Inferior parietal cortex (tissue), 1 donor: Measurements from ENCODE around the gene SLC17A5.
"Not testable (repeated sequence)": the region's sequence is repeated elsewhere in the genome, so short reads cannot be mapped to it uniquely, and the experiment has no call there.

ENCODE experiments used
- DNase-seq: peaks from one replicate; pipeline ENCODE4 v3.0.0-alpha.2; 2016; ENCODE audit errors: extremely low spot score

Gene SLC17A5

GRCh38 chr6:73665686-73666319 is 12.0 kb upstream of the SLC17A5 start:
- DNase-seq: no peak

DNA sequence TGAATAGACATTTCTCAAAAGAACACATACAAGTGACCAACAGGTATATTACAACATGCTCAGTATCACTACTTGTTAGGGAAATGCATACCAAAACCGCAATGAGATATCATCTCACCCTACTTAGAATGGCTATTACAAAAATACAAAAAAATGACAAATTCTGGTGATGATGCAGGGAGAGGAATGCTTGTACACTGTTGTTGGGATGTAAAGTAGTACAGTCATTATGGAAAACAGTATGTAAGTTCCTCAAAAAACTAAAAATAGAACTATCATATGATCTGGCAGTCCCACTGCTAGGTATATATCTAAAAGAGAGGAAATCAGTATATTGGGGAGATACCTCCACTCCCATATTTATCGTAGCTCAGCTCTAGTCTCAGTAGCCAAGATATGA is 10.9 kb upstream of the SLC17A5 start:
- DNase-seq: no peak

- DNase-seq: no peak
Measured at GRCh38 chr6:73657201-73657600, 3.4 kb upstream of the SLC17A5 start.

GRCh38 chr6:73656531-73657145 is 2.8 kb upstream of the SLC17A5 start:
- no peak for DNase-seq

DNA sequence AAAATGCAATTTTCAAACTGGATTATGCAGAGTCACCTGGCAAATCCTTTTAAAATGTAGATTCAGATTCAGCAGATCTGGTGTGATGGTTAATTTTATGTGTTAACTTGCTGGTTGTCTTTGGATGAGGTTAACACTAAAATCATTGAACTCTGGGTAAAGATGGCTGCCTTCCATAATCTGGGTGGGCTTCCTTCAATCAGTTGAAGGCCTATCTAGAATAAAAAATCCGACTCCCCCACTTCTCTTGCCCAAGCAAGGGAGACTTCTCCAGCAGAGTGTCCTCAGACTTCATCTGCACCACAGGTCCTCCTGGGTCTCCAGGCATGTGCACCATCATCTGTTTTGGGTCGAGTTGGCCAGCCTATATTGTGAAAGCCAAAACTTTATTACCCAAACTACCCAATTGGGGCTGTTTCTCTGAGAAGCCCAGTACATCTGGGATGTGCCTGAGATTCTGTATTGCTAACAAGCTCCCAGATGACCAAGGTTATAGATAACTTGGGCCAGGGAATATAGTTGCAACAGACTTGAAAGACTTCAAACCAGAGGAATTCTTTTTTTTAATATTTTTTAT is 1.6 kb upstream of the SLC17A5 start:
- no peak for DNase-seq

DNA sequence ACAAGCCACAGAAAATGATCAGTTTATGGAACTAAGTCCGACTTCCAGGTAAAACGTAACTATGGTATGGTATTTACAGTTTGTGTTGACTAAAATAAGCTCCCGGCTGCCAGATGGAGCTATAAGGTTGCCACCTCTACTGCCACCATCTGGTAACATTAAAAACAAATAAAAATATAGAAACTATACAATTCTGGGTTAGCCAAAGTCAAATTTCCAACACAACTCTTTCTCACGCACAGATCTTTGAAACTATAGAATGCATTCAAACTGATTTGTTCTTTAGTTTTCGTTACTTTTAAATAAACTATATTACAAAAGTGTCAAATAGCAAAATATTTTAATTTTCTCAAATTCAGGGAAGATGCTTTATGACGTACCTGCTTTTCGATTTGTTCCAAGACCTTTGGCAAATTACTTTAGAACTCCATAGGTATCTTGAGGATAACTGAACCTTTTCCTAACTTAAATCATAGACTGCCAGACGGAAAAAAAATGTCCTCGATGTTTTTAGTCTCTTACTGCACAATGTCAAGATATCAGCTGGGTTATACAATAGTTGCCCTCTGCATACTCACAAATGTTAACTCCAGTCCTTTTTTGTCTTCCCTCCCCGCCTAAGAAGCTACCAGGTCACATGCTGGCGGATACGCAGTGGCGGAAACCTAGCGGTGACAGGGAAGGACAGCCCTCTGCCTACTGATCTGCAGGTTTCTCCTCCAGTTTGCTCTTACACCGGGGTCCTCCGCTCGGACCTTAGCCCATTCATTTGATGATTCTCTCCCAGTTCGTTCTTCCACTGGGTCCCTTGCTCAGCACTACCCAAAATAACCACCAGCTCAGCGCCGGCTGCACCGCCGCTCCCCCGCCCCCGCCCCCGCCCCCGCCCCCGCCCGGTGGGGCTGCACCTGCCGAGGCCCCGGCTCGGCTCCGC is 888 bp downstream of the SLC17A5 start:
- peak; percentile 77 for DNase-seq

DNA sequence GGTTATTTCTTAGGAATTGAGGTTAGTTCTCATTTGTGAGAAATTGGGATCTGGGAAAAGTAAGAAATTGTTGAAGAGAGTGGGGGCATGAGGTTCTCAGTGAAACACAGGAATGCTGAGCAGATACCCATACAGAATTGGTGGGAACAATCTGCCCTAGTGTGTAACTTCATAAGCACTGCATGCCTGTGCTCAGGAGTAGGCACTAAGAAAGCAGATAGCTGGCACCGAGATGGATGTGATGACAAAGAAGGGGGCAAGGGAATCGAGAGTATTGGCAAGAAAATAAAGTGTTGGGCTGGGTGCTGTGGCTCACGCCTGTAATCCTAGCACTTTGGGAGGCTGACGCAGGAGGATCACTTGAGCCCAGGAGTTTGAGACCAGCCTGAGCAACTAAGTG is 4.0 kb downstream of the SLC17A5 start:
- DNase-seq: no peak

DNA sequence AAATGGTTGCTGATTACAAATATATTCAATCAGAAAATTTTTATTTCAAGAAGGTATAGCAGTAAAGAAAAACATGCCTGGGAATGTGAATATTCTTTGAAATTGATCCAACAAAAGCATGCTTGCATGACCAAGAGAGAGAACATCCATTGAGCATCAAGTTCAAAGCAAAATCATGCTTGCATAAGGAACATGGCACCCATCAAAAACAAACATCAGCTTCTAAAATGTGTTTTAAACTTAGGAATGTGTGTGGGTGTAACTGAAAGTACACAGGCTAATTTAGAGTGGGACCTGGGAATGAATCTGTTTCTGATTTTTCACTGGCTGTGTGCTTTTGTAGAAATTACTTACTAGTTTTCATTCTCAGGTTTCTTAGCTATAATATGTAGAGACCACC is 5.6 kb downstream of the SLC17A5 start:
- DNase-seq: no peak

DNA sequence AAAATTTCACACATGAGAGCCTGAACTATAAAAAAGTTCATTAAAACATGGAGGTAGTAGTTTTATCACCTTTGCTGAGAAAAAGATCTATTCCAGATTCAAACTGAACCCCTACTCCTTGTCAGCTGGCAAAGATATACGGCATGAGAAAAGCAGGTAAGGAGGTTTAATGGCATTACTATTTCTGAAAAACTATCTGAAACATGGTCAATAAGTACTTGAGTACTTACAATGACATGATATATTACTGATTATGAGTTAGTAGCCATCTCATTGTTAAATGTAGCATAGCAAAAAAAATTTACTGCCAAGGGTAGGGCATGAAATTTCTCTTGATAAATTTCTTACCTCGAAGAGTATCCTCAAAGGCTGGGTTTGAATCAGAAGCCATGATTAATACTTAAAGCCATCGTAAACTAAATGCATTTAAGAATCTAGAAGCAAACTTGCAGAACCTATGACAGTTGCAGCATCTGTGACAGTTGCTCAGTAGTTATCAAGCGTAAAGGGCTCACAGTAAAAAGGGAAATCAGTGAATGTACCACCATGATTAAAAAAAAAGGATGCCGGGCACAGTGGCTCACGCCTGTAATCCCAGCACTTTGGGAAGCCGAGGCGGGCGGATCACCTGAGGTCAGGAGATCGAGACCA is 8.7 kb downstream of the SLC17A5 start:
- no peak for DNase-seq

GRCh38 chr6:73644030-73644429 is 9.8 kb downstream of the SLC17A5 start:
- DNase-seq: no peak

- DNase-seq: no peak
Measured at GRCh38 chr6:73642530-73642929, 11.3 kb downstream of the SLC17A5 start.

- no peak for DNase-seq
Measured at GRCh38 chr6:73640179-73640750, 13.5 kb downstream of the SLC17A5 start.

- no peak for DNase-seq
Measured at GRCh38 chr6:73639040-73639439, 14.8 kb downstream of the SLC17A5 start.

DNA sequence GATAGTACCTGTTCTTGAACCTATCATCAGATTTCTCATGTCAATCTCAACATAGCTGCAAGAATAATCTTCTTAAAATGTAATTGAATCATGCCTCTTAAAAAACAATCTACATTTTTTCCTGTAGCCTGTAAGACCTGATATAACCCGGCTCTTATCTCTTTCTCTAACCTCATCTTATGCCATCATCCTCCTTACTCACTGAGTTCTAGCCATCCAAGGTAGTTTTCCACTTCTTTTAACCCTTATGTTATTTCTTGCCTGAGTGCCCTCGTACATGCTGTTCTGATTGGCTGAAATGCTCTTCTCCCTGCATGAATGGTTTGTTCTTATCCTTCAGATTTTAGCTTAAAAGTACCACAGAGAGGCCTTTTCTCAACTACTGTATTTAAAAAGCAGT is 16.4 kb downstream of the SLC17A5 start:
- DNase-seq: no peak

DNA sequence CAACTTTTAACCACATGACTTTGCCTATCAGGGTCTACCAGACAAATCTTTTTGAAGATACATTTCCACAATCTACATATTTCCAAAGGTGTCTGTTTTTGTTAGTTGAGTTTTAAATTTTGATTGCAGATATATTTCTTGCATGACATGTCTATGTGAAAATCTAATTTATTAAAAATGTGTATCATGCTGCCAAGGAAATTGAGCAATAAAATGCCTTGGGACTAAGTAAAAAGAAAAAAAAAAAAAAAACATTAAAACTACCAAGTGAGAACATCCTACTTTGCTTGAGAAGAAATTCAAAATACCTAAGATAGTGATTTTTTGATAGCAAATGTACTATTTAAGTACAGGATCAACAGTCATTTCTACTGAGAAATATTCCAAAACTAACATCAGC is 17.7 kb downstream of the SLC17A5 start:
- no peak for DNase-seq

DNA sequence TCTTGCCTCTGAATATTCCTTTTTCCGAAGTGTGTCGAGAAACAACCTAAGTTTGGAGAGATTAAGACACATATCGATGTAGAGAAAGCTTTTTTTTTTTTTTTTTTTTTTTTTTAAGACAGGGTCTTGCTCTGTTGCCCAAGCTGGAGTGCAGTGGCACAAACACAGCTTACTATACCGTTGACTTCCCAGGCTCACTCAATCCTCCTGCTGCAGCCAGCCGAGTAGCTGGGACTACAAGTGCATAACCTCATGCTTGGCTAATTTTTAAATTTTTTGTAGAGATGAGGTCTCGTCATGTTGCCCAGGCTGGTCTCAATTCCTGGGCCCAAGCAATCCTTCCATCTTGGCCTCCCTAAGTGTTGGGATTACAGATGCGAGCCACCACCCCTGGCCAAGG is 21.4 kb downstream of the SLC17A5 start:
- no peak for DNase-seq

GRCh38 chr6:73631849-73632248 is 21.9 kb downstream of the SLC17A5 start:
- no peak for DNase-seq

DNA sequence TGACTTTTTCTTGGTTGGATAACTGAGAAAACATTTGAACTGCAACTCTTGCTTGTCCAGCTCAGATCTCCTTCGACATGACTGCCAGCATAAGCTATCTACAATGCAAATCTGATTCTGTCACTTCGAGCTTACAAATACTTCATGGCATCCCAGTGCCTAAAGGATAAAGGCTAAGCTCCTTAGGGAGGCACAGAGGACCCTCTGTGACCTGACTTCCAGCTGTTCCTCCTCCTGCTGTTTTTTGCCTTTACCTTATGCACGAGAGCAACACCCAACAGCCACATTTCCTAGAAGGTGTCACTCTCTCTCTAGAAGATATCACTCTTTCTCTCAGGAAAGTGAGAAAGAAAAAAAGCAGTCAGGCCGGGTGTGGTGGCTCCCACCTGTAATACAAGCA is 23.4 kb downstream of the SLC17A5 start:
- DNase-seq: no peak

GRCh38 chr6:73624896-73625295 is 28.9 kb downstream of the SLC17A5 start:
- DNase-seq: no peak

- not testable (repeated sequence) for DNase-seq
Measured at GRCh38 chr6:73623480-73623879, 30.3 kb downstream of the SLC17A5 start.

DNA sequence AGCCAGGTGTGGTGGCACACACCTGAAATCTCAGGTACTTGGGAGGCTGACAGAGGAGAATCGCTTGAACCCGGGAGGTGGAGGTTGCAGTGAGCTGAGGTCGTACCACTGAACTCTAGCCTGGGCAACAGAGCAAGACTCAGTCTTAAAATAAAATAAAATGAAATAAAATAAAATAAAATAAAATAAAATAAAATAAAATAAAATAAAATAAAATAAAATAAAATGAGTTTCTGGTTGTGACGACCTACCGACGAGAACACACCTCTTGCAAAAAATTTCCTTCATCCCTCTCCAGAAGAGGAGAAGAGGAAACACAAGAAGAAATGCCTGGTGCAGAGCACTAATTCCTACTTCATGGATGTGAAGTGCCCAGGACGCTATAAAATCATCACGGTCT is 35.7 kb downstream of the SLC17A5 start:
- DNase-seq: not testable (repeated sequence)

GRCh38 chr6:73614802-73615201 is 39.0 kb downstream of the SLC17A5 start:
- DNase-seq: no peak
